Measurements from ENCODE around the gene TMEM179.
"Not testable (repeated sequence)": the region's sequence is repeated elsewhere in the genome, so short reads cannot be mapped to it uniquely, and the experiment has no call there.

The TMEM179 gene

DNA sequence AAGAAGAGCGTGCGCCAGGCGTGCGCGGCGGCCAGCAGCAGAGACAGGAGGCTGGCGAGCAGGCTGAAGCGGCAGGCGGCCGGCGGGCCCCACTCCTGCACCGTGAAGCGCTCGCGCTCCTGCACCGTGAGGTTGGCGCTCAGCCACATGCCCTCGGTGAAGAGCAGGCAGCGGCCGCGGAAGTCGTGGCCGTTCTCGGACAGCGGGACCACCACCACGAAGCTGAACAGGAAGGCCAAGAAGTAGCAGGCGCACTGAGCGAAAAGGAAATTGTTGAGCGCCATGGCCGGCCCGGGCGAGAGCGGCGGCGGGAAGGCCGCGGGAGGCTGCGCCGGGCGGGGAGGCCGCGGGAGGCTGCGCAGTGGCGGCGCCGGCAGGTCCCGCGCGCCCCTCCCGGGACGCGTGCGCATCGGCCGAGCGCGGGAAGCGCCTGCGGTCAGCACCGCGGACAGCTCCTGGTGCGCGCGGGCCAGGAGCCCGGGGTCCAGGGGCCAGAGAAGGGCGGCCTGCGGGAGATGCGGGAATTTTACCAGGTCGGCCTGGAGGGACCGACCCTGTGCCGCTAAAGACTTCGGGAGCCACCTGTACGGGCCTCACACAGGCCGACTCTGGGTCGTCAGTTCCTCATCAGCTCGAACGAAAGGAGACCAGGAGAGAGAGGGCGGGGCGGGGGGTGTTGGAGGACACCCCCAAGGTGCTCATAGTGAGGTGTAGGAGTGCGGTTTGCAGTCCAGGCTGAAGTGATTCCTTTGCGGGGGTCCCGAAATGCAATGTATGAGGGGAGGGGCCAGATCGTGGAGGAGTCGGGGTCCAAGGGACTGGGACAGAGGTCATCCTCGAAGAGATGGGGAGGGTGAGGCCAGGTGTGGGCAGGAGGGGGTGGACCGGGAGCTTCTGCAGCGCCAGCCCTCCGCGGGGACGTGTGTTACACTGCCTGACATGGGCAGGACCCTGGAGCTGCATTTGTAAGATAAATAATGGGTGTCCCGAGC lies at the start of gene TMEM179:
Gene TMEM179, minus strand, starts transcription at position 315 of the 992 bp plus-strand sequence. Its CDS starts 31 bp downstream, at position 284.
- DNase-seq (ENCODE audit: low read depth), result no peak

- no peak for DNase-seq (ENCODE audit: low read depth)
Measured at GRCh38 chr14:104654119-104654518, 49.5 kb upstream of the TMEM179 start.

DNA sequence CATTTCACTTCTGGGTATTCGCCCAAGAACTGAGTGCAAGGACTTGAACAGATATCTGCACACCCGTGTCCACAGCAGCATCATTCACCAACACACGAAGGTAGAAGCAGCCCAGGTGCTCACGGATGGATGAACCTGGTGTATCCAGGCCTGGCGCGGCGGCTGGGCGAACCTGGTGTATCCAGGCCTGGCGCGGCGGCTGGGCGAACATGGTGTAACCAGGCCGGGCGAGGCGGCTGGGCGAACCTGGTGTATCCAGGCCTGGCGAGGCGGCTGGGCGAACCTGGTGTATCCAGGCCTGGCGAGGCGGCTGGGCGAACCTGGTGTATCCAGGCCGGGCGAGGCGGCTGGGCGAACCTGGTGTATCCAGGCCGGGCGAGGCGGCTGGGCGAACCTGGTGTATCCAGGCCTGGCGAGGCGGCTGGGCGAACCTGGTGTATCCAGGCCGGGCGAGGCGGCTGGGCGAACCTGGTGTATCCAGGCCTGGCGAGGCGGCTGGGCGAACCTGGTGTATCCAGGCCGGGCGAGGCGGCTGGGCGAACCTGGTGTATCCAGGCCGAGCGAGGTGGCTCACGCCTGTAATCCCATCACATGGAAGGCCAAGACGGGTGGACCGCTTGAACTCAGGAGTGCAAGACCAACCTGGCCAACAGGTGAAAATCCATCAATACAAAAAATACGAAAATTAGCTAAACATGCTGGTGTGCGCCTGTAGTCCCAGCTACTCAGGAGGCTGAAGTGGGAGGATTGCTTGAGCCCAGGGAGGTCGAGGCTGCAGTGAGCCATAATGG lies 48.8 kb upstream of the TMEM179 start:
- not testable (repeated sequence) for DNase-seq (ENCODE audit: low read depth)

DNA sequence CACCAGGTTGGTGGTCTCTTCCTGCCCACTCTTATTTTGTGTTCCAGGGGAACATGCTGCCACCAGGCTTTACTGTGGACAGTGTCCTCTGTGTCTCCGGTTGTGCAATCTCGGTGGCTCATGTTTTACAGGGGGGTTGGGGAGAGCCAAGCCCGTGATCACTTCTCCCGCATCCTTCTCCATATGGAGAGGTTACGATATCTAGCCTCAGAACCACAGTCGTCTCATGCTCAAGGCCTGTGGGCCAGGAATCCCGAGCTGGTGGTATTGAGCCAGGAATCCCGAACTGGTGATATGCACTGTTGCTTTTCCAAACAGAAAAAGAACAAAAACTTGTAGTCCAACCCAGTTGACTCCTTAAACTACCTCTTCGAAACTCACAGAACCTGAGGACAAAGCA lies 47.8 kb upstream of the TMEM179 start:
- DNase-seq (ENCODE audit: low read depth), result no peak

- no peak for DNase-seq (ENCODE audit: low read depth)
Measured at GRCh38 chr14:104651876-104652260, 47.3 kb upstream of the TMEM179 start.

- DNase-seq (ENCODE audit: low read depth), result no peak
Measured at GRCh38 chr14:104650981-104651875, 46.7 kb upstream of the TMEM179 start.

- peak; percentile 14 for DNase-seq (ENCODE audit: low read depth)
Measured at GRCh38 chr14:104650057-104650980, 45.7 kb upstream of the TMEM179 start.

- DNase-seq (ENCODE audit: low read depth), result no peak
Measured at GRCh38 chr14:104647467-104648043, 43.0 kb upstream of the TMEM179 start.

GRCh38 chr14:104644656-104645378 lies 40.2 kb upstream of the TMEM179 start:
- DNase-seq (ENCODE audit: low read depth), result no peak

- no peak for DNase-seq (ENCODE audit: low read depth)
Measured at GRCh38 chr14:104644091-104644635, 39.6 kb upstream of the TMEM179 start.

- DNase-seq (ENCODE audit: low read depth), result no peak
Measured at GRCh38 chr14:104643306-104643705, 38.7 kb upstream of the TMEM179 start.

- no peak for DNase-seq (ENCODE audit: low read depth)
Measured at GRCh38 chr14:104642540-104642868, 37.9 kb upstream of the TMEM179 start.

GRCh38 chr14:104641753-104642539 lies 37.4 kb upstream of the TMEM179 start:
- DNase-seq (ENCODE audit: low read depth), result no peak

GRCh38 chr14:104640681-104641080 lies 36.1 kb upstream of the TMEM179 start:
- DNase-seq (ENCODE audit: low read depth), result no peak

GRCh38 chr14:104639885-104640548 lies 35.4 kb upstream of the TMEM179 start:
- DNase-seq (ENCODE audit: low read depth), result peak; percentile 5

- no peak for DNase-seq (ENCODE audit: low read depth)
Measured at GRCh38 chr14:104639471-104639870, 34.9 kb upstream of the TMEM179 start.

DNA sequence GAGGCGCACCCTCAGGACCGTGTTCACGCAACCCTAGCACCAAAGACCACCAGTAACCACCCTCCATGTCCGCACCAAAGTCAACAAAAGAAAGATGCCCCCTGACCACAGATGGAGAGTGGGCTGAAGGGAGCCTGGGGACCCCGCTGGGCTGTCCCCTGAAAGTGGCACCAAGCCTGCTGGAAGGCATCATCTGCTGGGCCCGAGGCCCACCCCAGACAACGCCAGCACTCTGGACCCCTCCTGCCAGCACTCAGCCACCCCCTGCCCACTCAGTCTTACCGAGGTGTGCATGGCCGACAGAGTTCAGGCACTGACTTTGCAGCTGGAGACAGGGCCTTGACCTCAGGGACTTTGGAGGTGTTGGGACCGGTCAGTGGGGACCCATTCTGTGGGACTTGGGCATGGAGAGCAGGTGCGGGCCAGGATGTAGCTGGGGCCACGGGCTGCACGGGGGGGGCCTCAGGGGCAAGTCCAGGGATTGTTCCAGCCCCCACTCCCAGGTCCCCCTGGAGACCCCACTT lies 34.4 kb upstream of the TMEM179 start:
- no peak for DNase-seq (ENCODE audit: low read depth)

GRCh38 chr14:104638190-104638589 lies 33.6 kb upstream of the TMEM179 start:
- DNase-seq (ENCODE audit: low read depth), result no peak

Data from fibroblast of the conjunctiva (primary cell).